Endothelial cell of umbilical vein (primary cell): ENCODE data around the gene CFAP73. TPM values are rescaled to one million over a fixed set of nuclear protein-coding genes. Genes with fewer than 3 reads are reported as not detected.

Experiments
- BruUV-seq: library from RNA; stranded (reverse); fragments of 400-500 nt; replicated peaks from 2 replicates; lab custom pipeline; 2021; lab: Mats Ljungman, UMichigan
- CTCF ChIA-PET: fragments of 300-600, 350-600 bp; sonication (Branson Sonifier 250); formaldehyde crosslinking; loops from one replicate; lab custom pipeline; 2021; ENCODE audit warnings: antibody characterized with exemption, inconsistent platforms; lab: Charles Lee
- POLR2A ChIA-PET: fragments of 300-600, 350-600 bp; sonication (Branson Sonifier 250); formaldehyde crosslinking; loops from one replicate; lab custom pipeline; 2021; ENCODE audit warnings: antibody characterized with exemption, inconsistent platforms; lab: Charles Lee
- DNase-seq: peaks from one replicate; pipeline ENCODE4 v3.0.0-alpha.2; 2011; ENCODE audit warnings: low read depth, low spot score
- FAIRE-seq: peaks from 2 replicates; lab custom pipeline; 2011; peaks lifted over from hg19 to GRCh38; lab: Jason Lieb, UNC
- H2AFZ ChIP-seq: 2 replicates; pipeline ENCODE4 v1.6.0; 2012; ENCODE audit warnings: low read depth, low read length, control low read depth, inconsistent platforms
- H3K27ac ChIP-seq: 2 replicates; pipeline ENCODE4 v1.5.1; 2011; ENCODE audit warnings: low read depth, mild to moderate bottlenecking, control low read depth, low read length, moderate library complexity; ENCODE audit not compliant: insufficient read depth
- H3K27me3 ChIP-seq, 2 experiments: 2 replicates each; pipeline versions ENCODE4 v1.6.0 to v1.6.1; 2011; ENCODE audit warnings: low read length in 2 of 2, mixed read lengths in 1 of 2; ENCODE audit not compliant: control insufficient read depth in 2 of 2, insufficient read depth in 2 of 2
- H3K36me3 ChIP-seq, 2 experiments: 2 replicates in 1 of 2; 3 replicates in 1 of 2; pipeline ENCODE4 v1.5.1; 2011; ENCODE audit warnings: low read length in 2 of 2, mild to moderate bottlenecking in 1 of 2, moderate library complexity in 1 of 2; ENCODE audit not compliant: control insufficient read depth in 2 of 2, insufficient read depth in 2 of 2; ENCODE audit errors: extremely low read depth in 1 of 2
- H3K4me1 ChIP-seq: 3 replicates; pipeline ENCODE4 v1.5.1; 2011; ENCODE audit warnings: mild to moderate bottlenecking, low read length; ENCODE audit not compliant: control insufficient read depth, insufficient read depth; ENCODE audit errors: extremely low read depth
- H3K4me2 ChIP-seq: 2 replicates; pipeline ENCODE4 v1.6.1; 2011; ENCODE audit warnings: low read length, control low read depth, mixed read lengths; ENCODE audit not compliant: insufficient read depth
- H3K4me3 ChIP-seq, 3 experiments: fragments of 200-600 bp in 1 of 3; sonication (generic), shearing (Covaris generic) in 1 of 3; replicated peaks in 1 of 3; 2 replicates each; pipeline ENCODE4 v1.5.1; 2011 to 2016; ENCODE audit warnings: control low read depth in 3 of 3, low read length in 3 of 3, mild to moderate bottlenecking in 2 of 3, inconsistent platforms in 1 of 3, low read depth in 1 of 3, moderate library complexity in 1 of 3; ENCODE audit not compliant: insufficient read depth in 1 of 3
- H3K79me2 ChIP-seq: 2 replicates; pipeline ENCODE4 v1.6.0; 2012; ENCODE audit warnings: low read length, inconsistent platforms; ENCODE audit not compliant: control insufficient read depth, insufficient read depth
- H3K9ac ChIP-seq: replicated peaks from 2 replicates; pipeline ENCODE3; 2011; ENCODE audit warnings: low read length, control low read depth; ENCODE audit not compliant: insufficient read depth; ENCODE audit errors: extremely low read depth
- H3K9me1 ChIP-seq: replicated peaks from 3 replicates; pipeline ENCODE4 v1.6.0; 2011; ENCODE audit warnings: mild to moderate bottlenecking, low read length; ENCODE audit not compliant: control insufficient read depth, insufficient read depth; ENCODE audit errors: extremely low read depth
- H3K9me3 ChIP-seq: replicated peaks from 2 replicates; pipeline ENCODE4 v1.5.1; 2012; ENCODE audit warnings: low read length, inconsistent platforms; ENCODE audit not compliant: control insufficient read depth, insufficient read depth
- H4K20me1 ChIP-seq: replicated peaks from 2 replicates; pipeline ENCODE3; 2011; ENCODE audit warnings: mild to moderate bottlenecking, low read length; ENCODE audit not compliant: control insufficient read depth, insufficient read depth; ENCODE audit errors: extremely low read depth
- EZH2 ChIP-seq: IDR thresholded peaks from 2 replicates; pipeline ENCODE4 v1.6.1; 2012; ENCODE audit warnings: borderline replicate concordance, low read depth, mild to moderate bottlenecking, moderate library complexity, low read length, inconsistent platforms; ENCODE audit not compliant: severe bottlenecking
- FOS ChIP-seq: IDR thresholded peaks from 2 replicates; pipeline ENCODE4 v1.6.1; 2011; ENCODE audit warnings: mild to moderate bottlenecking, low read length, moderate library complexity, borderline replicate concordance; ENCODE audit not compliant: insufficient read depth
- GATA2 ChIP-seq: IDR thresholded peaks from 2 replicates; pipeline ENCODE4 v1.7.0; 2011; ENCODE audit warnings: low read depth, mild to moderate bottlenecking, moderate library complexity, mixed read lengths, low read length; ENCODE audit not compliant: insufficient read length, insufficient read depth
- JUN ChIP-seq: IDR thresholded peaks from 2 replicates; pipeline ENCODE4 v1.6.1; 2011; ENCODE audit warnings: borderline replicate concordance, low read depth; ENCODE audit not compliant: insufficient read length, insufficient read depth
- MAX ChIP-seq: IDR thresholded peaks from 2 replicates; pipeline ENCODE4 v1.6.1; 2011; ENCODE audit not compliant: insufficient read depth, insufficient read length
- MYC ChIP-seq: IDR thresholded peaks from one replicate; pipeline ENCODE4 v1.6.1; 2011; ENCODE audit warnings: mild to moderate bottlenecking, low read depth, low read length
- POLR2A ChIP-seq: IDR thresholded peaks from 2 replicates; pipeline ENCODE4 v1.6.1; 2012; ENCODE audit warnings: low read depth, mild to moderate bottlenecking, control low read depth, low read length
- POLR2AphosphoS5 ChIP-seq: IDR thresholded peaks from 2 replicates; pipeline ENCODE4 v1.6.1; 2012; ENCODE audit warnings: low read depth, mild to moderate bottlenecking, control low read depth, low read length, moderate library complexity; ENCODE audit not compliant: insufficient read depth
- dilution Hi-C: fragments of 300-500 bp; cut with MboI; formaldehyde crosslinking; loops from one replicate; pipeline ENCODE4 v1.15.0; 2019; ENCODE audit warnings: low sequenced_read_pairs; ENCODE audit not compliant: extremely low pct_ligation_motif_present
- intact Hi-C: fragments of 100-400 bp; cut with micrococcal nuclease; formaldehyde crosslinking; loops from one replicate; pipeline ENCODE4 v1.10.0; 2022
- polyA plus RNA-seq, 4 experiments: library from polyadenylated mRNA; depleted of rRNA in 3 of 4; stranded (reverse) in 3 of 4; unstranded in 1 of 4; fragments of >200 nt; gene quantifications; 2 replicates each; pipeline versions ENCODE4 v1.2.1 to v1.2.3, GENCODE V29; 2011 to 2012; ENCODE audit warnings: missing spikeins in 1 of 4
- total RNA-seq: library from RNA; stranded (reverse); gene quantifications from 2 replicates; pipeline ENCODE4 v1.2.3, GENCODE V29; 2021
- TF ChIP-seq, protein P1 (sequence below), 2 donors: IDR thresholded peaks; 1 replicate in 1 of 2; 2 replicates in 1 of 2; pipeline ENCODE4 v1.5.1; 2011; ENCODE audit warnings: low read length in 2 of 2, mild to moderate bottlenecking in 2 of 2, moderate library complexity in 2 of 2, control low read depth in 1 of 2, inconsistent platforms in 1 of 2, low read depth in 1 of 2; ENCODE audit not compliant: insufficient read depth in 1 of 2; ENCODE audit errors: extremely low read depth in 1 of 2

CFAP73 gene
- total and polyA plus RNA-seq, 2 donors (not counting 3 experiments of a cell fraction or from before 2014, with no cell fraction given): not detected

GRCh38 chr12:113163030-113163360 lies 13.5 kb downstream of the CFAP73 start:
- intact Hi-C loops: loop anchor here (2.0 kb wide), 1 partner anchor 18 kb away; no protein-coding TSS in a partner anchor
- Histone ChIP-seq H3K79me2 (no peaks in the 10 kb centered on the region), H3K36me3 (peaks cover 11 to 52% of the 10 kb centered on the region in 2 experiments), H3K9me3 (no peaks in the 10 kb centered on the region), H3K4me1 (no peaks in the 10 kb centered on the region), H3K9ac (no peak overlapping the region), H2AFZ (no peak overlapping the region), H4K20me1 (no peaks in the 10 kb centered on the region), H3K27ac (no peak overlapping the region), H3K27me3 (no peaks in the 10 kb centered on the region), H3K4me2 (no peak overlapping the region), H3K9me1 (no peaks in the 10 kb centered on the region), H3K4me3 (no peak overlapping the region)
- ChIA-PET POLR2A (interaction anchor here (0.7 kb wide), 1 partner anchor 17 kb away, joined by 5 read pairs; no protein-coding TSS in a partner anchor), CTCF (interaction anchor here (2.1 to 4.3 kb wide), 2 partner anchors 9 to 170 kb away, joined by 9 to 17 read pairs; no protein-coding TSS in a partner anchor)
- dilution Hi-C loops: no loop called here
- FAIRE-seq (no peak), DNase-seq (no peak)
- BruUV-seq: no TSS peak
- TF ChIP-seq MAX (no peak), POLR2A (no peak), JUN (no peak), MYC (no peak), GATA2 (no peak), EZH2 (no peak), FOS (no peak), POLR2AphosphoS5 (no peak)
- TF ChIP-seq, protein P1, sequence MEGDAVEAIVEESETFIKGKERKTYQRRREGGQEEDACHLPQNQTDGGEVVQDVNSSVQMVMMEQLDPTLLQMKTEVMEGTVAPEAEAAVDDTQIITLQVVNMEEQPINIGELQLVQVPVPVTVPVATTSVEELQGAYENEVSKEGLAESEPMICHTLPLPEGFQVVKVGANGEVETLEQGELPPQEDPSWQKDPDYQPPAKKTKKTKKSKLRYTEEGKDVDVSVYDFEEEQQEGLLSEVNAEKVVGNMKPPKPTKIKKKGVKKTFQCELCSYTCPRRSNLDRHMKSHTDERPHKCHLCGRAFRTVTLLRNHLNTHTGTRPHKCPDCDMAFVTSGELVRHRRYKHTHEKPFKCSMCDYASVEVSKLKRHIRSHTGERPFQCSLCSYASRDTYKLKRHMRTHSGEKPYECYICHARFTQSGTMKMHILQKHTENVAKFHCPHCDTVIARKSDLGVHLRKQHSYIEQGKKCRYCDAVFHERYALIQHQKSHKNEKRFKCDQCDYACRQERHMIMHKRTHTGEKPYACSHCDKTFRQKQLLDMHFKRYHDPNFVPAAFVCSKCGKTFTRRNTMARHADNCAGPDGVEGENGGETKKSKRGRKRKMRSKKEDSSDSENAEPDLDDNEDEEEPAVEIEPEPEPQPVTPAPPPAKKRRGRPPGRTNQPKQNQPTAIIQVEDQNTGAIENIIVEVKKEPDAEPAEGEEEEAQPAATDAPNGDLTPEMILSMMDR (IDR thresholded peaks at IDR 0.05; ENCODE audit: extremely low read depth in 1 of 2, insufficient read depth in 1 of 2, low read depth in 1 of 2, low read length in 2 of 2): no peak
